DND-41 (cell line): ENCODE results near the gene ZKSCAN1.

Experiments used
- ATAC-seq: fragments of 200-7000 bp; cut with Tn5 transposase; 3 replicates; pipeline ENCODE4 v1.9.1; 2021; ENCODE audit warnings: low read depth; ENCODE audit not compliant: insufficient read depth
- DNase-seq: peaks from one replicate; pipeline ENCODE4 v3.0.0-alpha.2; 2020
- H2AFZ ChIP-seq: 2 replicates; pipeline ENCODE4 v1.6.0; 2012; ENCODE audit warnings: low read depth, low read length
- H3K27ac ChIP-seq: 2 replicates; pipeline ENCODE4 v1.5.1; 2012; ENCODE audit warnings: low read length, inconsistent platforms
- H3K27me3 ChIP-seq: fragments of 200-600 bp; sonication (generic); 2 replicates; pipeline ENCODE4 v1.6.0; 2012; ENCODE audit warnings: low read length, mild to moderate bottlenecking, inconsistent platforms; ENCODE audit not compliant: insufficient read depth, poor library complexity
- H3K36me3 ChIP-seq: 2 replicates; pipeline ENCODE4 v1.5.1; 2012; ENCODE audit warnings: low read length, inconsistent platforms; ENCODE audit not compliant: insufficient read depth
- H3K4me1 ChIP-seq: 2 replicates; pipeline ENCODE4 v1.5.1; 2012; ENCODE audit warnings: mild to moderate bottlenecking, low read length; ENCODE audit not compliant: insufficient read depth
- H3K4me2 ChIP-seq: 2 replicates; pipeline ENCODE4 v1.6.0; 2012; ENCODE audit warnings: mild to moderate bottlenecking, moderate library complexity, low read length, inconsistent platforms; ENCODE audit not compliant: insufficient read depth
- H3K4me3 ChIP-seq, 2 experiments: fragments of 200-600 bp in 1 of 2; shearing (Covaris generic) in 1 of 2; 2 replicates each; pipeline ENCODE4 v1.5.1; 2012 to 2016; ENCODE audit warnings: inconsistent platforms in 2 of 2, low read length in 2 of 2, mild to moderate bottlenecking in 2 of 2, low read depth in 1 of 2, moderate library complexity in 1 of 2
- H3K79me2 ChIP-seq: 2 replicates; pipeline ENCODE4 v1.6.0; 2012; ENCODE audit warnings: low read length, inconsistent platforms; ENCODE audit not compliant: insufficient read depth
- H3K9ac ChIP-seq: 2 replicates; pipeline ENCODE4 v1.6.0; 2012; ENCODE audit warnings: low read depth, mild to moderate bottlenecking, inconsistent platforms, low read length, moderate library complexity
- H3K9me3 ChIP-seq: 2 replicates; pipeline ENCODE4 v1.5.1; 2012; ENCODE audit warnings: low read length, moderate library complexity, mild to moderate bottlenecking, inconsistent platforms; ENCODE audit not compliant: insufficient read depth, severe bottlenecking
- H4K20me1 ChIP-seq: 2 replicates; pipeline ENCODE4 v1.6.0; 2012; ENCODE audit warnings: low read length; ENCODE audit not compliant: insufficient read depth
- EZH2 ChIP-seq: IDR thresholded peaks from 3 replicates; pipeline ENCODE4 v1.6.1; 2012; ENCODE audit warnings: borderline replicate concordance, low read depth, mild to moderate bottlenecking, moderate library complexity, low read length, inconsistent platforms; ENCODE audit not compliant: severe bottlenecking
- TF ChIP-seq, protein P1 (sequence below): IDR thresholded peaks from 2 replicates; pipeline ENCODE4 v1.5.1; 2012; ENCODE audit warnings: borderline replicate concordance, low read length, moderate library complexity, mild to moderate bottlenecking; ENCODE audit not compliant: poor library complexity, severe bottlenecking; ENCODE audit errors: extremely low read depth

ZKSCAN1 gene

GRCh38 chr7:100057006-100057405 is 41.6 kb downstream of the ZKSCAN1 start:
- Histone ChIP-seq H3K9me3 (no peaks in the 10 kb centered on the region), H3K27ac (no peak overlapping the region), H3K27me3 (no peaks in the 10 kb centered on the region), H3K36me3 (peaks cover 32% of the 10 kb centered on the region), H2AFZ (no peak overlapping the region), H3K79me2 (no peaks in the 10 kb centered on the region; the same call in 1 of the 2 replicates), H3K4me3 (no peak overlapping the region), H3K4me2 (no peak overlapping the region), H3K9ac (no peak overlapping the region), H3K4me1 (no peaks in the 10 kb centered on the region), H4K20me1 (no peaks in the 10 kb centered on the region)
- DNase-seq, result no peak
- no peak for TF ChIP-seq EZH2
- TF ChIP-seq, protein P1, sequence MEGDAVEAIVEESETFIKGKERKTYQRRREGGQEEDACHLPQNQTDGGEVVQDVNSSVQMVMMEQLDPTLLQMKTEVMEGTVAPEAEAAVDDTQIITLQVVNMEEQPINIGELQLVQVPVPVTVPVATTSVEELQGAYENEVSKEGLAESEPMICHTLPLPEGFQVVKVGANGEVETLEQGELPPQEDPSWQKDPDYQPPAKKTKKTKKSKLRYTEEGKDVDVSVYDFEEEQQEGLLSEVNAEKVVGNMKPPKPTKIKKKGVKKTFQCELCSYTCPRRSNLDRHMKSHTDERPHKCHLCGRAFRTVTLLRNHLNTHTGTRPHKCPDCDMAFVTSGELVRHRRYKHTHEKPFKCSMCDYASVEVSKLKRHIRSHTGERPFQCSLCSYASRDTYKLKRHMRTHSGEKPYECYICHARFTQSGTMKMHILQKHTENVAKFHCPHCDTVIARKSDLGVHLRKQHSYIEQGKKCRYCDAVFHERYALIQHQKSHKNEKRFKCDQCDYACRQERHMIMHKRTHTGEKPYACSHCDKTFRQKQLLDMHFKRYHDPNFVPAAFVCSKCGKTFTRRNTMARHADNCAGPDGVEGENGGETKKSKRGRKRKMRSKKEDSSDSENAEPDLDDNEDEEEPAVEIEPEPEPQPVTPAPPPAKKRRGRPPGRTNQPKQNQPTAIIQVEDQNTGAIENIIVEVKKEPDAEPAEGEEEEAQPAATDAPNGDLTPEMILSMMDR, result no peak
- ATAC-seq, result no peak

DNA sequence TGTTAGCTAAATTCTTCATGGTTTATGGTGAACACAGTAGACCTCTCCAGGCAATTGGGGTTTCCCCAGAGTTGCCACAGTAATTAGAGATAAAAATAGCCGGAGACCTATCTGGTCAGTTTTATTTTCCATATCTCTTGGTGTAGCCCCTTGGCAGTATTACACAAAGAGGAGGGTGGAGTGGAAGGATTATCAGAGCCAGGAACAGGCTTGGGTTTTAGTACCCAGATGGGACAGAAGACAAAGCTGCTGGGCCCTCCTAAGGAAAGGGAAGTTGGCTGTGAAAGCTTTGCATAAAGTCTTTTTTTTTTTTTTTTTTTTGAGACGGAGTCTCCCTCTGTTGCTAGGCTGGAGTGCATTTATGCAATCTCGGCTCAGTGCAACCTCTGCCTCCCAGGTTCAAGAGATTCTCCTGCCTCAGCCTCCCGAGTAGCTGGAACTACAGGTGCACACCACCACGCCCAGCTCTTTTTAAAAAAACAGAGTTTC is 43.9 kb downstream of the ZKSCAN1 start:
- H2AFZ ChIP-seq, result no peak overlapping the region
- no peaks in the 10 kb centered on the region for H3K9me3 ChIP-seq
- no peak overlapping the region for H3K9ac ChIP-seq
- no peaks in the 10 kb centered on the region for H3K27me3 ChIP-seq
- no peaks in the 10 kb centered on the region for H4K20me1 ChIP-seq
- H3K4me1 ChIP-seq, result no peaks in the 10 kb centered on the region
- ATAC-seq (no peak), DNase-seq (no peak)
- TF ChIP-seq, protein P1, result no peak
- no peak for TF ChIP-seq EZH2
- no peaks in the 10 kb centered on the region for H3K79me2 ChIP-seq
- peaks cover 44% of the 10 kb centered on the region for H3K36me3 ChIP-seq
- no peak overlapping the region for H3K27ac ChIP-seq
- H3K4me2 ChIP-seq, result no peak overlapping the region
- no peak overlapping the region for H3K4me3 ChIP-seq

- H3K4me3 ChIP-seq, result no peak overlapping the region
- H3K9ac ChIP-seq, result no peak overlapping the region
- no peaks in the 10 kb centered on the region for H3K27me3 ChIP-seq
- H2AFZ ChIP-seq, result no peak overlapping the region
- H3K4me1 ChIP-seq, result no peaks in the 10 kb centered on the region
- no peaks in the 10 kb centered on the region for H3K9me3 ChIP-seq
- ATAC-seq, result no peak
- H4K20me1 ChIP-seq, result no peaks in the 10 kb centered on the region
- no peaks in the 10 kb centered on the region for H3K79me2 ChIP-seq
- H3K27ac ChIP-seq, result no peak overlapping the region
- H3K4me2 ChIP-seq, result no peak overlapping the region
- no peak for DNase-seq
- no peak for TF ChIP-seq EZH2
- TF ChIP-seq, protein P1, result no peak
- H3K36me3 ChIP-seq, result peaks cover 58% of the 10 kb centered on the region
Observed at GRCh38 chr7:100061518-100062193, 46.3 kb downstream of the ZKSCAN1 start.
